ENCODE data around the gene SV2C.
"Not testable (repeated sequence)": the region's sequence is repeated elsewhere in the genome, so short reads cannot be mapped to it uniquely, and the experiment has no call there.

DNA sequence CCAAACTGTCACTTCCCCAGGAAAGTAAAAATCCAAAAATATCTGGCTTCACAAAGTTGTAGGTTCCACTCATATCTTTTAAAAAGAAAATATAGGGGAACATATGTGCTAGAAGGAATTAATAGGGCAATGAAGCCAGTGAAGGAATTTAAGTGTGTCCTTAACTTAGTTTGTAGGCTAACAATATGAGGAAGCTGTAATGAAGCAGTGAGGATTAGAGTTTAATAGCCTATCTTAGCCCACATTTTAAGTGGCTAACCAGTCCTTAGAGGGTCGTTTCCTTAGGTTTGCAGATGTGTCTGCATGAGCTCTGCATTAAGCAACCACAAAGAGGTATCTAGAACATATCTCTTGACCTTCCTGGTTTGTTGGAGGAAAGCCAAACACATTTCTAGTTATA lies 218.7 kb downstream of the SV2C start:
- TF ChIP-seq, protein P1, sequence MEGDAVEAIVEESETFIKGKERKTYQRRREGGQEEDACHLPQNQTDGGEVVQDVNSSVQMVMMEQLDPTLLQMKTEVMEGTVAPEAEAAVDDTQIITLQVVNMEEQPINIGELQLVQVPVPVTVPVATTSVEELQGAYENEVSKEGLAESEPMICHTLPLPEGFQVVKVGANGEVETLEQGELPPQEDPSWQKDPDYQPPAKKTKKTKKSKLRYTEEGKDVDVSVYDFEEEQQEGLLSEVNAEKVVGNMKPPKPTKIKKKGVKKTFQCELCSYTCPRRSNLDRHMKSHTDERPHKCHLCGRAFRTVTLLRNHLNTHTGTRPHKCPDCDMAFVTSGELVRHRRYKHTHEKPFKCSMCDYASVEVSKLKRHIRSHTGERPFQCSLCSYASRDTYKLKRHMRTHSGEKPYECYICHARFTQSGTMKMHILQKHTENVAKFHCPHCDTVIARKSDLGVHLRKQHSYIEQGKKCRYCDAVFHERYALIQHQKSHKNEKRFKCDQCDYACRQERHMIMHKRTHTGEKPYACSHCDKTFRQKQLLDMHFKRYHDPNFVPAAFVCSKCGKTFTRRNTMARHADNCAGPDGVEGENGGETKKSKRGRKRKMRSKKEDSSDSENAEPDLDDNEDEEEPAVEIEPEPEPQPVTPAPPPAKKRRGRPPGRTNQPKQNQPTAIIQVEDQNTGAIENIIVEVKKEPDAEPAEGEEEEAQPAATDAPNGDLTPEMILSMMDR (conservative IDR thresholded peaks at IDR 0.05 in 1 of 2, IDR thresholded peaks at IDR 0.05 in 1 of 2; ENCODE audit: low read depth in 1 of 2, low read length in 2 of 2): not testable (repeated sequence)
- TF ChIP-seq EZH2 (IDR thresholded peaks at IDR 0.05; ENCODE audit: low read length, missing control alignments): not testable (repeated sequence)

Data from fibroblast of lung (primary cell).